Astrocyte (in vitro differentiated cells and primary cell): Measurements from ENCODE around the gene PNO1. TPM values are rescaled to one million over a fixed set of nuclear protein-coding genes. Genes with fewer than 3 reads are reported as not detected.

Experiments used
- DNase-seq: peaks from one replicate; pipeline ENCODE4 v3.0.0-alpha.2; 2010; ENCODE audit warnings: low read depth
- FAIRE-seq: peaks from 2 replicates; lab custom pipeline; 2011; peaks lifted over from hg19 to GRCh38; lab: Jason Lieb, UNC
- H2AFZ ChIP-seq: 2 replicates; pipeline ENCODE4 v1.6.0; 2012; ENCODE audit warnings: low read depth, low read length, inconsistent platforms
- H3K27ac ChIP-seq: 2 replicates; pipeline ENCODE4 v1.5.1; 2011; ENCODE audit warnings: low read depth, low read length, inconsistent platforms
- H3K27me3 ChIP-seq: 2 replicates; pipeline ENCODE4 v1.6.0; 2011; ENCODE audit warnings: low read length, inconsistent platforms; ENCODE audit not compliant: insufficient read depth
- H3K36me3 ChIP-seq: 2 replicates; pipeline ENCODE4 v1.5.1; 2011; ENCODE audit warnings: low read length, inconsistent platforms; ENCODE audit not compliant: insufficient read depth
- H3K4me1 ChIP-seq: 2 replicates; pipeline ENCODE4 v1.5.1; 2011; ENCODE audit warnings: low read length, inconsistent platforms; ENCODE audit not compliant: insufficient read depth
- H3K4me2 ChIP-seq: 2 replicates; pipeline ENCODE4 v1.6.0; 2012; ENCODE audit warnings: low read length, inconsistent platforms
- H3K4me3 ChIP-seq: 2 replicates; pipeline ENCODE4 v1.5.1; 2011; ENCODE audit warnings: low read depth, mild to moderate bottlenecking, low read length, inconsistent platforms; ENCODE audit not compliant: insufficient read depth
- H3K79me2 ChIP-seq: 2 replicates; pipeline ENCODE4 v1.6.0; 2012; ENCODE audit warnings: mild to moderate bottlenecking, low read length, inconsistent platforms; ENCODE audit not compliant: insufficient read depth
- H3K9ac ChIP-seq: 2 replicates; pipeline ENCODE4 v1.6.0; 2012; ENCODE audit warnings: mild to moderate bottlenecking, low read length, inconsistent platforms
- H3K9me3 ChIP-seq: 2 replicates; pipeline ENCODE4 v1.5.1; 2012; ENCODE audit warnings: low read depth, mild to moderate bottlenecking, low read length, inconsistent platforms; ENCODE audit not compliant: insufficient read depth
- H4K20me1 ChIP-seq: 2 replicates; pipeline ENCODE4 v1.6.0; 2012; ENCODE audit warnings: low read length, inconsistent platforms; ENCODE audit not compliant: insufficient read depth
- H3K27ac Mint-ChIP-seq: one replicate; pipeline ENCODE4 v1.8.0; 2021; ENCODE audit warnings: mild to moderate bottlenecking, mixed read lengths; ENCODE audit not compliant: unreplicated experiment
- H3K27me3 Mint-ChIP-seq: one replicate; pipeline ENCODE4 v1.8.0; 2021; ENCODE audit warnings: low read depth, mixed read lengths; ENCODE audit not compliant: unreplicated experiment
- H3K36me3 Mint-ChIP-seq: one replicate; pipeline ENCODE4 v1.8.0; 2021; ENCODE audit warnings: low read depth, mixed read lengths; ENCODE audit not compliant: unreplicated experiment
- H3K4me1 Mint-ChIP-seq: one replicate; pipeline ENCODE4 v1.8.0; 2021; ENCODE audit warnings: low read depth, mixed read lengths; ENCODE audit not compliant: unreplicated experiment
- H3K4me3 Mint-ChIP-seq: one replicate; pipeline ENCODE4 v1.8.0; 2021; ENCODE audit warnings: mild to moderate bottlenecking, moderate library complexity, mixed read lengths; ENCODE audit not compliant: unreplicated experiment
- H3K9me3 Mint-ChIP-seq: one replicate; pipeline ENCODE4 v1.8.0; 2021; ENCODE audit warnings: mild to moderate bottlenecking, mixed read lengths; ENCODE audit not compliant: unreplicated experiment
- EZH2 ChIP-seq: IDR thresholded peaks from 2 replicates; pipeline ENCODE4 v1.6.1; 2012; ENCODE audit warnings: mild to moderate bottlenecking, low read length, inconsistent platforms; ENCODE audit not compliant: insufficient read depth
- total RNA-seq: library from RNA; stranded (reverse); gene quantifications from 2 replicates; pipeline ENCODE4 v1.2.1, GENCODE V29; 2021
- TF ChIP-seq, protein P1 (sequence below): IDR thresholded peaks from 2 replicates; pipeline ENCODE4 v1.5.1; 2011; ENCODE audit warnings: low read depth, mild to moderate bottlenecking, inconsistent platforms, low read length, moderate library complexity; ENCODE audit not compliant: insufficient read depth

Gene PNO1
- total RNA-seq, 1 donor from 2014 or later = 26.8 TPM

DNA sequence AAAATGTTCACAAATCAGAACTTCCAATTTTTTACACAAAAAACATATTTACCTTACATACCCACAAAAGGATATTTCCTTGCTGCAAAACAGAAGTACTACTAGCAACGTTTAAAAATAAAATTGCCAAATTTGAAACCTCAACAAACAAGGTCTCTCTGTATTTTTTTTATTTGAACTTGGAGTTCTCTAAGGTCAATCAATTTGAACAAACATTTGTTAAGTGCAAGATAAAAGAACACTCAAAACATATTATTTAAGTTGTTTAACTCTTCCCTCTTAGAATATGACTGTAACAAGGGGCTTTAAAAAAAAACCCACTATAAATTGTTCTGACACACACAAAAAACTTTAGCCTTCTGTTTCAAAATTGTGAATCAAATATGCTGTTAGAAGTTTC lies 29.6 kb downstream of the PNO1 start:
- H3K36me3 Mint-ChIP-seq = peaks cover 2% of the 10 kb centered on the region
- Histone ChIP-seq H3K79me2 (peaks cover 73% of the 10 kb centered on the region), H3K4me3 (no peak overlapping the region), H3K9ac (no peak overlapping the region), H3K36me3 (peaks cover 17% of the 10 kb centered on the region), H2AFZ (no peak overlapping the region), H3K27me3 (no peaks in the 10 kb centered on the region), H3K4me2 (no peak overlapping the region), H3K9me3 (no peaks in the 10 kb centered on the region), H4K20me1 (peaks cover 48% of the 10 kb centered on the region), H3K27ac (no peak overlapping the region), H3K4me1 (no peaks in the 10 kb centered on the region)
- no peak for FAIRE-seq
- no peak overlapping the region for H3K27ac Mint-ChIP-seq
- TF ChIP-seq, protein P1, sequence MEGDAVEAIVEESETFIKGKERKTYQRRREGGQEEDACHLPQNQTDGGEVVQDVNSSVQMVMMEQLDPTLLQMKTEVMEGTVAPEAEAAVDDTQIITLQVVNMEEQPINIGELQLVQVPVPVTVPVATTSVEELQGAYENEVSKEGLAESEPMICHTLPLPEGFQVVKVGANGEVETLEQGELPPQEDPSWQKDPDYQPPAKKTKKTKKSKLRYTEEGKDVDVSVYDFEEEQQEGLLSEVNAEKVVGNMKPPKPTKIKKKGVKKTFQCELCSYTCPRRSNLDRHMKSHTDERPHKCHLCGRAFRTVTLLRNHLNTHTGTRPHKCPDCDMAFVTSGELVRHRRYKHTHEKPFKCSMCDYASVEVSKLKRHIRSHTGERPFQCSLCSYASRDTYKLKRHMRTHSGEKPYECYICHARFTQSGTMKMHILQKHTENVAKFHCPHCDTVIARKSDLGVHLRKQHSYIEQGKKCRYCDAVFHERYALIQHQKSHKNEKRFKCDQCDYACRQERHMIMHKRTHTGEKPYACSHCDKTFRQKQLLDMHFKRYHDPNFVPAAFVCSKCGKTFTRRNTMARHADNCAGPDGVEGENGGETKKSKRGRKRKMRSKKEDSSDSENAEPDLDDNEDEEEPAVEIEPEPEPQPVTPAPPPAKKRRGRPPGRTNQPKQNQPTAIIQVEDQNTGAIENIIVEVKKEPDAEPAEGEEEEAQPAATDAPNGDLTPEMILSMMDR = no peak
- DNase-seq = no peak
- no peaks in the 10 kb centered on the region for H3K9me3 Mint-ChIP-seq
- no peak overlapping the region for H3K4me3 Mint-ChIP-seq
- H3K4me1 Mint-ChIP-seq = peaks cover 7% of the 10 kb centered on the region
- no peaks in the 10 kb centered on the region for H3K27me3 Mint-ChIP-seq

DNA sequence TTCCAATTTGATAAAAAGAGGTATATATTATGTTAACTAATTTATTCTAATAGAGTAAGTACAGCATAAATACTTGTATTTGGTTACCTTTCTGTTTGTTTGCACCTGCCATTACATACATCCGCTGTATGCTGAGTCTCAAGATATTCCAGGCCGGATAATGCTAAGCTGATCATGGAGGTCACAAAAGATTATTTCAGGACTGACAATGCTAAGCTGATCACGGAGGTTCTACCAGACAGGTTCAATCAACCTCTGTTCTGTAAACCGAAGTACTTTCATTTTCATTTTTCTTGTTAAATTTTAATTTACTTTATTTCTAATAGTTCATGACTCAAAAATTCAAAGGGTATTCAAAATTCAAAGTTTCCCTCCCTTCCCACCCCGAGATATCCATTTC lies 31.1 kb downstream of the PNO1 start:
- H3K79me2 ChIP-seq = peaks cover 82% of the 10 kb centered on the region
- no peak overlapping the region for H3K27ac ChIP-seq
- peaks cover 18% of the 10 kb centered on the region for H3K4me1 Mint-ChIP-seq
- H3K9me3 Mint-ChIP-seq = no peaks in the 10 kb centered on the region
- peaks cover 2% of the 10 kb centered on the region for H3K36me3 Mint-ChIP-seq
- peaks cover 60% of the 10 kb centered on the region for H4K20me1 ChIP-seq
- no peak overlapping the region for H3K4me3 Mint-ChIP-seq
- DNase-seq (no peak), FAIRE-seq (no peak)
- no peaks in the 10 kb centered on the region for H3K27me3 Mint-ChIP-seq
- H3K9ac ChIP-seq = no peak overlapping the region
- H2AFZ ChIP-seq = no peak overlapping the region
- no peak overlapping the region for H3K4me3 ChIP-seq
- H3K4me1 ChIP-seq = peaks cover 8% of the 10 kb centered on the region
- TF ChIP-seq, protein P1 = no peak
- no peak for TF ChIP-seq EZH2
- H3K27ac Mint-ChIP-seq = no peak overlapping the region
- no peak overlapping the region for H3K4me2 ChIP-seq
- H3K9me3 ChIP-seq = no peaks in the 10 kb centered on the region
- no peaks in the 10 kb centered on the region for H3K27me3 ChIP-seq
- peaks cover 10% of the 10 kb centered on the region for H3K36me3 ChIP-seq

DNA sequence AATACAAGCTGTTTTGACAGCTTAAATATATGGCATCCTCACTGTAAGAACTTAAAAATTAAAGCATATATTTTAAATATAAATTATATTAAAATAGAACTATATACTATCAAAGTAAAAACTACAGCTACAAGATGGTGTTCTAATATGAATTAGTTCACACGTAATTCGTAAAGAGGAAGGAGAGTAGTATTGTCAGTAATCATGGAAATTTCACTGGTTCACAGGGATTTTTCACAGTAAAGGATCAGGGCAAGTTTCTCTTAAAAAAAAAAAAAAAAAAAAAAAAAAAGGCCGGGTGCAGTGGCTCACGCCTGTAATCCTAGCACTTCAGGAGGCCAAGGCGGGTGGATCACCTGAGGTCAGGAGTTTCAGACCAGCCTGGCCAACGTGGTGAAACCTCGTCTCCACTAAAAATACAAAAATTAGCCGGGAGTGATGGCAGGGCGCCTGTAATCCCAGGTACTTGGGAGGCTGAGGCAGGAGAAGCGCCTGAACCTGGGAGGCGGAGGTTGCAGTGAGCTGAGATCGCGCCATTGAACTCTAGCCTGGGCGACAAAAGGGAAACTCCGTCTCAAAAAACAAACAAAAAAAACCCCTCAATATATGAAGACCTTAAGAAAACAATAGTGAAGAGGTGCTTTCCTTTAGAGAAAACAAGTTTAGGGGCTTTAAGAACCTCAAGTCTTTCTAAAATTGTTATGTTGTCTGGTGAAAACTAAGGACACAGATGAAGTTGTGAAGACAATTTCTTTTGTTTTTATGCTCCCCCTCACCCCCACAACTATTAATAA lies 32.5 kb downstream of the PNO1 start:
- no peak for TF ChIP-seq EZH2
- TF ChIP-seq, protein P1 = no peak
- peaks cover 91% of the 10 kb centered on the region for H3K79me2 ChIP-seq
- no peak overlapping the region for H2AFZ ChIP-seq
- H3K4me3 ChIP-seq = no peak overlapping the region
- no peaks in the 10 kb centered on the region for H3K27me3 ChIP-seq
- FAIRE-seq = no peak
- H3K27ac ChIP-seq = peak overlapping the region; percentile 41
- H3K36me3 Mint-ChIP-seq = no peaks in the 10 kb centered on the region
- no peak overlapping the region for H3K27ac Mint-ChIP-seq
- no peaks in the 10 kb centered on the region for H3K9me3 Mint-ChIP-seq
- H3K9ac ChIP-seq = no peak overlapping the region
- no peak overlapping the region for H3K4me3 Mint-ChIP-seq
- H3K36me3 ChIP-seq = peaks cover 7% of the 10 kb centered on the region
- no peak for DNase-seq
- H4K20me1 ChIP-seq = peaks cover 62% of the 10 kb centered on the region
- H3K9me3 ChIP-seq = no peaks in the 10 kb centered on the region
- peaks cover 12% of the 10 kb centered on the region for H3K4me1 ChIP-seq
- H3K4me1 Mint-ChIP-seq = peaks cover 22% of the 10 kb centered on the region
- H3K27me3 Mint-ChIP-seq = no peaks in the 10 kb centered on the region
- peak overlapping the region; percentile 18 for H3K4me2 ChIP-seq
